Panc1 (cell line): ENCODE results near the gene ZFAND3. TPM values are rescaled to one million over a fixed set of nuclear protein-coding genes. Genes with fewer than 3 reads are reported as not detected.

Source experiments
- ATAC-seq: fragments of 200-7000 bp; cut with Tn5 transposase; 2 replicates; pipeline ENCODE4 v1.9.1; 2020; ENCODE audit warnings: mild to moderate bottlenecking, moderate library complexity
- BruUV-seq: library from RNA; stranded (reverse); fragments of 400-500 nt; replicated peaks from 2 replicates; lab custom pipeline; 2021; lab: Mats Ljungman, UMichigan
- CTCF ChIA-PET: fragments of 300-600 bp; sonication (Branson Sonifier 250); formaldehyde crosslinking; loops from one replicate; lab custom pipeline; 2022; ENCODE audit warnings: antibody characterized with exemption; lab: Charles Lee
- POLR2A ChIA-PET: fragments of 300-600 bp; sonication (Branson Sonifier 250); formaldehyde crosslinking; loops from one replicate; lab custom pipeline; 2022; ENCODE audit warnings: antibody characterized with exemption; lab: Charles Lee
- DNase-seq: peaks from one replicate; pipeline ENCODE4 v3.0.0-alpha.2; 2010; ENCODE audit warnings: low read depth, low spot score
- H3K27ac ChIP-seq: 2 replicates; pipeline ENCODE4 v1.5.1; 2011; ENCODE audit warnings: mild to moderate bottlenecking, low read length, inconsistent platforms
- H3K27me3 ChIP-seq: fragments of 200-500 bp; sonication (Bioruptor generic); 2 replicates; pipeline ENCODE4 v1.6.0; 2014; ENCODE audit warnings: low read length, inconsistent platforms; ENCODE audit not compliant: control insufficient read depth, insufficient read depth
- H3K36me3 ChIP-seq: fragments of 200-500 bp; sonication (Bioruptor generic); 2 replicates; pipeline ENCODE4 v1.5.1; 2014; ENCODE audit warnings: inconsistent platforms, mild to moderate bottlenecking, low read length, moderate library complexity; ENCODE audit not compliant: control insufficient read depth, insufficient read depth
- H3K4me1 ChIP-seq: 2 replicates; pipeline ENCODE4 v1.5.1; 2011; ENCODE audit warnings: inconsistent platforms, mild to moderate bottlenecking, low read length, moderate library complexity; ENCODE audit not compliant: control insufficient read depth, insufficient read depth
- H3K4me3 ChIP-seq, 2 experiments: 2 replicates each; pipeline ENCODE4 v1.5.1; 2011 to 2012; ENCODE audit warnings: low read depth in 2 of 2, low read length in 2 of 2, mild to moderate bottlenecking in 2 of 2, inconsistent platforms in 1 of 2, moderate library complexity in 1 of 2
- H3K9me3 ChIP-seq: fragments of 200-500 bp; sonication (Bioruptor generic); 2 replicates; pipeline ENCODE4 v1.5.1; 2014; ENCODE audit warnings: low read depth, mild to moderate bottlenecking, inconsistent platforms, low read length, moderate library complexity; ENCODE audit not compliant: control insufficient read depth, insufficient read depth
- POLR2AphosphoS5 ChIP-seq: IDR thresholded peaks from 2 replicates; pipeline ENCODE4 v1.6.1; 2012; ENCODE audit warnings: mild to moderate bottlenecking, low read depth, low read length, moderate library complexity
- SIN3A ChIP-seq: IDR thresholded peaks from 2 replicates; pipeline ENCODE4 v1.6.1; 2012; ENCODE audit warnings: low read depth, mild to moderate bottlenecking, low read length, moderate library complexity, borderline replicate concordance; ENCODE audit not compliant: insufficient read depth
- TCF7L2 ChIP-seq: IDR thresholded peaks from 2 replicates; pipeline ENCODE4 v1.6.1; 2011; ENCODE audit warnings: mild to moderate bottlenecking, low read depth, low read length, inconsistent platforms
- in situ Hi-C: cut with HindIII; loops from 2 replicates; pipeline ENCODE4 v1.10.0; 2016; ENCODE audit warnings: low sequenced_read_pairs, low pct_unique_long_range_greater_than_20kb
- intact Hi-C: fragments of 100-400 bp; cut with micrococcal nuclease; formaldehyde crosslinking; loops from one replicate; pipeline ENCODE4 v1.10.0; 2022; ENCODE audit not compliant: unreplicated experiment
- total RNA-seq: library from RNA; stranded (reverse); gene quantifications from one replicate; pipeline ENCODE4 v1.2.1, GENCODE V29; 2021; ENCODE audit not compliant: unreplicated experiment
- TF ChIP-seq, protein P1 (sequence below): fragments of 450-650 bp; IDR thresholded peaks from 2 replicates; pipeline ENCODE4 v1.5.1; 2017; ENCODE audit warnings: mild to moderate bottlenecking
- TF ChIP-seq, protein P2 (sequence below), 2 experiments: IDR thresholded peaks; 2 replicates each; pipeline ENCODE4 v1.6.1; 2011 to 2012; ENCODE audit warnings: low read depth in 2 of 2, control low read depth in 1 of 2, low read length in 1 of 2, mild to moderate bottlenecking in 1 of 2, moderate library complexity in 1 of 2; ENCODE audit not compliant: insufficient read depth in 1 of 2

Gene ZFAND3
- total RNA-seq, 1 experiment from 2014 or later: 95.9 TPM

DNA sequence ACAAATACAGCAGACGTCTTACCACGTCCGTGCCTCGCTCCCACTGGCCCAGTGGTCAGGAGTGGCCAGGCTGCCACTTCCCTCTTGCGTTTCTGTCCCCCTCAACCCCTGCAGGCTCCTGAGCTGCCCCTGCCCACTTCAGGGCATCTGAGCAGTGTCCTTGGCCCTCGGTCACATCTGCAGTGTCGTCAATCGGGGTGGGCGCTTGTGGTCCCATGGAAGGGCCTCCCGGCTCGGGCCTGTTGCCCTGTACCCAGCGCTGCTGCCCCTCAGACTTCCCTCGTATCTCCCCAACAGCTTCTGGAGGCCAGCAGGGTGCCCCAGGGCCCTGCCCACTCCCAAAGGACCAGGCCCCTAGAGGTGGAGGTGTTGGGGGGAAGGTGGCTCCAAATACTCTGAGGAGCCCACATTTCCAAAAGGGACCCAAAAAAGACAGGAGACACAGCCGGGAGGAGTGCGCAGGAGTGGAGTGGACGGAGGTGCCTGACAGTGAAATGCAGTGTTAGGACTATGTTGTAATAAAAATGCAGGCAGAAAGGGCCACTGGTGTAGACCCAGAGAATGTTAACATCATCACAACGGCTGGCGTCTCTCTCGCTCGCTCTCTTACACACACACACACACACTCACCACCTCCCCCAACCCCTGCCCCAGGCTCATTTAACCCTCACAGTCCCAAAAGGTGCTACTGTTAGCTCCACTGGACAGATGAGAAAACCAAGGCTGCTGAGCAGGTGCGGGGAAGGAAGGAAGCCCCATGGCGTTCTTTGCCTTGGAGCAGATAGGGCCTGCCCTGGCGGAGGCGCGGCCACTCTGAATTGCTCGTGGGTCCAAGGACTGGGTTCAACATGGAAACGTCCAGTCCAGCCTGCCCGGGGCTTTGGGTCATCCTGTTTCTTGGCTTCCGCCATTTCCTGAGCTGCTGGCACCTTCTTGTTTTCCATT lies 343.9 kb downstream of the ZFAND3 start:
- Histone ChIP-seq H3K4me3 (no peak overlapping the region), H3K27ac (no peak overlapping the region), H3K27me3 (no peaks in the 10 kb centered on the region), H3K4me1 (peaks cover 4% of the 10 kb centered on the region), H3K9me3 (no peaks in the 10 kb centered on the region), H3K36me3 (no peaks in the 10 kb centered on the region)
- in situ Hi-C loops: no loop called here
- ChIA-PET POLR2A (no interaction called here), CTCF (no interaction called here)
- no peak for DNase-seq
- intact Hi-C loops: no loop called here
- TF ChIP-seq SIN3A (no peak), TCF7L2 (no peak), POLR2AphosphoS5 (no peak)
- TF ChIP-seq, protein P1, sequence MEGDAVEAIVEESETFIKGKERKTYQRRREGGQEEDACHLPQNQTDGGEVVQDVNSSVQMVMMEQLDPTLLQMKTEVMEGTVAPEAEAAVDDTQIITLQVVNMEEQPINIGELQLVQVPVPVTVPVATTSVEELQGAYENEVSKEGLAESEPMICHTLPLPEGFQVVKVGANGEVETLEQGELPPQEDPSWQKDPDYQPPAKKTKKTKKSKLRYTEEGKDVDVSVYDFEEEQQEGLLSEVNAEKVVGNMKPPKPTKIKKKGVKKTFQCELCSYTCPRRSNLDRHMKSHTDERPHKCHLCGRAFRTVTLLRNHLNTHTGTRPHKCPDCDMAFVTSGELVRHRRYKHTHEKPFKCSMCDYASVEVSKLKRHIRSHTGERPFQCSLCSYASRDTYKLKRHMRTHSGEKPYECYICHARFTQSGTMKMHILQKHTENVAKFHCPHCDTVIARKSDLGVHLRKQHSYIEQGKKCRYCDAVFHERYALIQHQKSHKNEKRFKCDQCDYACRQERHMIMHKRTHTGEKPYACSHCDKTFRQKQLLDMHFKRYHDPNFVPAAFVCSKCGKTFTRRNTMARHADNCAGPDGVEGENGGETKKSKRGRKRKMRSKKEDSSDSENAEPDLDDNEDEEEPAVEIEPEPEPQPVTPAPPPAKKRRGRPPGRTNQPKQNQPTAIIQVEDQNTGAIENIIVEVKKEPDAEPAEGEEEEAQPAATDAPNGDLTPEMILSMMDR: no peak
- TF ChIP-seq, protein P2, sequence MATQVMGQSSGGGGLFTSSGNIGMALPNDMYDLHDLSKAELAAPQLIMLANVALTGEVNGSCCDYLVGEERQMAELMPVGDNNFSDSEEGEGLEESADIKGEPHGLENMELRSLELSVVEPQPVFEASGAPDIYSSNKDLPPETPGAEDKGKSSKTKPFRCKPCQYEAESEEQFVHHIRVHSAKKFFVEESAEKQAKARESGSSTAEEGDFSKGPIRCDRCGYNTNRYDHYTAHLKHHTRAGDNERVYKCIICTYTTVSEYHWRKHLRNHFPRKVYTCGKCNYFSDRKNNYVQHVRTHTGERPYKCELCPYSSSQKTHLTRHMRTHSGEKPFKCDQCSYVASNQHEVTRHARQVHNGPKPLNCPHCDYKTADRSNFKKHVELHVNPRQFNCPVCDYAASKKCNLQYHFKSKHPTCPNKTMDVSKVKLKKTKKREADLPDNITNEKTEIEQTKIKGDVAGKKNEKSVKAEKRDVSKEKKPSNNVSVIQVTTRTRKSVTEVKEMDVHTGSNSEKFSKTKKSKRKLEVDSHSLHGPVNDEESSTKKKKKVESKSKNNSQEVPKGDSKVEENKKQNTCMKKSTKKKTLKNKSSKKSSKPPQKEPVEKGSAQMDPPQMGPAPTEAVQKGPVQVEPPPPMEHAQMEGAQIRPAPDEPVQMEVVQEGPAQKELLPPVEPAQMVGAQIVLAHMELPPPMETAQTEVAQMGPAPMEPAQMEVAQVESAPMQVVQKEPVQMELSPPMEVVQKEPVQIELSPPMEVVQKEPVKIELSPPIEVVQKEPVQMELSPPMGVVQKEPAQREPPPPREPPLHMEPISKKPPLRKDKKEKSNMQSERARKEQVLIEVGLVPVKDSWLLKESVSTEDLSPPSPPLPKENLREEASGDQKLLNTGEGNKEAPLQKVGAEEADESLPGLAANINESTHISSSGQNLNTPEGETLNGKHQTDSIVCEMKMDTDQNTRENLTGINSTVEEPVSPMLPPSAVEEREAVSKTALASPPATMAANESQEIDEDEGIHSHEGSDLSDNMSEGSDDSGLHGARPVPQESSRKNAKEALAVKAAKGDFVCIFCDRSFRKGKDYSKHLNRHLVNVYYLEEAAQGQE (IDR thresholded peaks at IDR 0.05; ENCODE audit: insufficient read depth in 1 of 2, low read depth in 2 of 2, low read length in 1 of 2): no peak
- ATAC-seq: no peak
- no TSS peak for BruUV-seq

DNA sequence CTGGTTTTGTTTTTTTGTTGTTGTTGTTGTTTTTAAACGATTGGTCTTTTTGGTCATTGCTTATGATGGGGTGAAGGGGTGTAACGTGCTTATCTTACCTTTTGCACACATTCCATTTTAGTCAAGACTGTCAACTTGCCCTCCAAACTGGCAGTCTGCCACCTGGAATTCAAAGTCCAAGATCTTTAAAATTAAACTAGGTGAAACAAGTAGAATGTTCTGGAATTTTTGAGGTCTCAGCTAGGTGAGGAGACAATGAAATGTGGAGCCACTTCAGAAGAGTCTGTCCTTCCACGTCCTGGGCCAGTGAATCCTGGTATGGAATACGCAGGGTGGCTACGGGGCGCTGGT lies 344.6 kb downstream of the ZFAND3 start:
- BruUV-seq: no TSS peak
- intact Hi-C loops: no loop called here
- ATAC-seq: no peak

DNA sequence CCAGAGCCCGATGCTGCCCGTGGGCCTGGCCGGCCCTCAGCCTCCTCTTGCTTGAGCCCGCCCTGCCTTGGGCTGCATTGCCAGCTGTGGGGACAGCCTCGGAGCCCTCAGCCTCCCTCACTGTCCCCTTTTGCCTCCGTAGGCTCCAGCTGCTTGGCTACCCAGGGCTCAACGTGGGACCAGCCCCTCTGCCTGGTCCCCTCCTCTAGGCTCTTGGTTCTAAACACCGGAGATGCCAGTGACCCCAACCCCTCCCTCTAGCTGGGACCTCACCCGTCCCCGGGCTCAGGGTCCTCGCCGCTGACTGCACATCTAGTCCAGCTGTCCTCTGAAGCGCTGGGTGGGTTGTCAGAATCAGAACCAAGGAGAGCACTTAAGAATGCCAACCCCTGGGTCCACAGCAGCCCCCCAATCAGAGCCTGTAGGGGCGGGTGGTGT lies 345.2 kb downstream of the ZFAND3 start:
- no TSS peak for BruUV-seq
- ChIA-PET POLR2A (no interaction called here), CTCF (no interaction called here)

More for the DNA sequence above, 344.6 kb downstream of the ZFAND3 start:
- Histone ChIP-seq H3K27ac (no peak overlapping the region), H3K4me3 (no peak overlapping the region), H3K9me3 (no peaks in the 10 kb centered on the region), H3K27me3 (no peaks in the 10 kb centered on the region), H3K36me3 (no peaks in the 10 kb centered on the region), H3K4me1 (peaks cover 4% of the 10 kb centered on the region)
- no peak for TF ChIP-seq POLR2AphosphoS5
- TF ChIP-seq SIN3A: no peak
- DNase-seq: no peak
- in situ Hi-C loops: no loop called here
- ChIA-PET CTCF (no interaction called here), POLR2A (no interaction called here)

More for the DNA sequence above, 345.2 kb downstream of the ZFAND3 start:
- TF ChIP-seq, protein P2 (IDR thresholded peaks at IDR 0.05; ENCODE audit: insufficient read depth in 1 of 2, low read depth in 2 of 2, low read length in 1 of 2): no peak
- TF ChIP-seq, protein P1: no peak
- TF ChIP-seq SIN3A (no peak), POLR2AphosphoS5 (no peak), TCF7L2 (no peak)
- H3K27me3 ChIP-seq: no peaks in the 10 kb centered on the region
- in situ Hi-C loops: no loop called here
- peaks cover 4% of the 10 kb centered on the region for H3K4me1 ChIP-seq
- H3K27ac ChIP-seq: no peak overlapping the region
- intact Hi-C loops: no loop called here
- H3K4me3 ChIP-seq: no peak overlapping the region
- H3K9me3 ChIP-seq: no peaks in the 10 kb centered on the region
- no peaks in the 10 kb centered on the region for H3K36me3 ChIP-seq
- DNase-seq (no peak), ATAC-seq (no peak)
